ENCODE data around the gene EYS.

Gene EYS

GRCh38 chr6:64848467-64848866 lies 858.6 kb downstream of the EYS start:
- DNase-seq (ENCODE audit: low read depth): no peak
- H3K4me3 ChIP-seq (ENCODE audit: low read depth, low read length): no peak overlapping the region
- no peak for TF ChIP-seq MYC (IDR thresholded peaks at IDR 0.05; ENCODE audit: low read depth, low read length)
- no peak for TF ChIP-seq POLR2A (IDR thresholded peaks at IDR 0.05; ENCODE audit: extremely low read depth, insufficient read length)
- TF ChIP-seq MAX (IDR thresholded peaks at IDR 0.05; ENCODE audit: low read depth, low read length): no peak
- TF ChIP-seq CTCF (IDR thresholded peaks at IDR 0.05; ENCODE audit: low read depth, low read length): no peak

- no peak for TF ChIP-seq MYC (IDR thresholded peaks at IDR 0.05; ENCODE audit: low read depth, low read length)
- no peak for TF ChIP-seq POLR2A (IDR thresholded peaks at IDR 0.05; ENCODE audit: extremely low read depth, insufficient read length)
- no peak for TF ChIP-seq MAX (IDR thresholded peaks at IDR 0.05; ENCODE audit: low read depth, low read length)
- DNase-seq (ENCODE audit: low read depth): no peak
These were observed 859.6 kb downstream of the EYS start for GRCh38 chr6:64847396-64847795.

GRCh38 chr6:64838726-64839125 lies 868.3 kb downstream of the EYS start:
- DNase-seq (ENCODE audit: low read depth): no peak
- no peak for TF ChIP-seq MYC (IDR thresholded peaks at IDR 0.05; ENCODE audit: low read depth, low read length)
- no peak for TF ChIP-seq CTCF (IDR thresholded peaks at IDR 0.05; ENCODE audit: low read depth, low read length)
- no peak overlapping the region for H3K4me3 ChIP-seq (ENCODE audit: low read depth, low read length)

More at GRCh38 chr6:64847396-64847795, 859.6 kb downstream of the EYS start:
- H3K4me3 ChIP-seq (ENCODE audit: low read depth, low read length): no peak overlapping the region

- no peak for TF ChIP-seq MYC (IDR thresholded peaks at IDR 0.05; ENCODE audit: low read depth, low read length)
- TF ChIP-seq POLR2A (IDR thresholded peaks at IDR 0.05; ENCODE audit: extremely low read depth, insufficient read length): no peak
- TF ChIP-seq MAX (IDR thresholded peaks at IDR 0.05; ENCODE audit: low read depth, low read length): no peak
- no peak for TF ChIP-seq CTCF (IDR thresholded peaks at IDR 0.05; ENCODE audit: low read depth, low read length)
- DNase-seq (ENCODE audit: low read depth): no peak
- no peak overlapping the region for H3K4me3 ChIP-seq (ENCODE audit: low read depth, low read length)
These were observed 875.3 kb downstream of the EYS start for GRCh38 chr6:64831680-64832079.

GRCh38 chr6:64817525-64817924 lies 889.5 kb downstream of the EYS start:
- TF ChIP-seq MYC (IDR thresholded peaks at IDR 0.05; ENCODE audit: low read depth, low read length) (no peak), CTCF (IDR thresholded peaks at IDR 0.05; ENCODE audit: low read depth, low read length) (no peak), POLR2A (IDR thresholded peaks at IDR 0.05; ENCODE audit: extremely low read depth, insufficient read length) (no peak), MAX (IDR thresholded peaks at IDR 0.05; ENCODE audit: low read depth, low read length) (no peak)
- no peak overlapping the region for H3K4me3 ChIP-seq (ENCODE audit: low read depth, low read length)
- no peak for DNase-seq (ENCODE audit: low read depth)

GRCh38 chr6:64815718-64816117 lies 891.3 kb downstream of the EYS start:
- H3K4me3 ChIP-seq (ENCODE audit: low read depth, low read length): no peak overlapping the region
- TF ChIP-seq POLR2A (IDR thresholded peaks at IDR 0.05; ENCODE audit: extremely low read depth, insufficient read length): no peak
- no peak for TF ChIP-seq MYC (IDR thresholded peaks at IDR 0.05; ENCODE audit: low read depth, low read length)
- no peak for TF ChIP-seq CTCF (IDR thresholded peaks at IDR 0.05; ENCODE audit: low read depth, low read length)
- no peak for TF ChIP-seq MAX (IDR thresholded peaks at IDR 0.05; ENCODE audit: low read depth, low read length)
- peak; percentile 18 for DNase-seq (ENCODE audit: low read depth)
